Large intestine (tissue), 3 donors: Measurements from ENCODE around the gene SLC40A1. TPM values are rescaled to one million over a fixed set of nuclear protein-coding genes. Genes with fewer than 3 reads are reported as not detected.

Experiments
- DNase-seq, 2 donors: peaks; one replicate each; pipeline versions ENCODE4 v3.0.0 to v3.0.0-alpha.2; 2013
- H3K27ac ChIP-seq: one replicate; pipeline ENCODE4 v1.5.1; 2013; ENCODE audit warnings: low read length
- H3K27me3 ChIP-seq: 2 replicates; pipeline ENCODE4 v1.6.1; 2013; ENCODE audit warnings: low read length; ENCODE audit not compliant: control insufficient read depth, insufficient read depth
- H3K36me3 ChIP-seq: 2 replicates; pipeline ENCODE4 v1.6.1; 2013; ENCODE audit warnings: low read length; ENCODE audit not compliant: control insufficient read depth, insufficient read depth
- H3K4me1 ChIP-seq: one replicate; pipeline ENCODE4 v1.6.1; 2013; ENCODE audit warnings: low read length; ENCODE audit not compliant: control insufficient read depth, insufficient read depth
- H3K4me3 ChIP-seq: one replicate; pipeline ENCODE4 v1.5.1; 2013; ENCODE audit warnings: low read length
- H3K9me3 ChIP-seq: one replicate; pipeline ENCODE4 v1.6.1; 2013; ENCODE audit warnings: mild to moderate bottlenecking, low read depth, low read length, moderate library complexity; ENCODE audit not compliant: control insufficient read depth
- WGBS: methylation state at CpG from one replicate; pipeline ENCODE4 v1.1.5; 2013; ENCODE audit warnings: low lambda C conversion rate; ENCODE audit not compliant: insufficient coverage; 5-methylcytosine and 5-hydroxymethylcytosine counted together
- polyA plus RNA-seq: library from polyadenylated mRNA; unstranded; fragments of 120-200 nt; gene quantifications from one replicate; pipeline ENCODE4 v1.2.1, GENCODE V29; 2013

Gene SLC40A1
- polyA plus RNA-seq, 1 donor: 304 TPM

DNA sequence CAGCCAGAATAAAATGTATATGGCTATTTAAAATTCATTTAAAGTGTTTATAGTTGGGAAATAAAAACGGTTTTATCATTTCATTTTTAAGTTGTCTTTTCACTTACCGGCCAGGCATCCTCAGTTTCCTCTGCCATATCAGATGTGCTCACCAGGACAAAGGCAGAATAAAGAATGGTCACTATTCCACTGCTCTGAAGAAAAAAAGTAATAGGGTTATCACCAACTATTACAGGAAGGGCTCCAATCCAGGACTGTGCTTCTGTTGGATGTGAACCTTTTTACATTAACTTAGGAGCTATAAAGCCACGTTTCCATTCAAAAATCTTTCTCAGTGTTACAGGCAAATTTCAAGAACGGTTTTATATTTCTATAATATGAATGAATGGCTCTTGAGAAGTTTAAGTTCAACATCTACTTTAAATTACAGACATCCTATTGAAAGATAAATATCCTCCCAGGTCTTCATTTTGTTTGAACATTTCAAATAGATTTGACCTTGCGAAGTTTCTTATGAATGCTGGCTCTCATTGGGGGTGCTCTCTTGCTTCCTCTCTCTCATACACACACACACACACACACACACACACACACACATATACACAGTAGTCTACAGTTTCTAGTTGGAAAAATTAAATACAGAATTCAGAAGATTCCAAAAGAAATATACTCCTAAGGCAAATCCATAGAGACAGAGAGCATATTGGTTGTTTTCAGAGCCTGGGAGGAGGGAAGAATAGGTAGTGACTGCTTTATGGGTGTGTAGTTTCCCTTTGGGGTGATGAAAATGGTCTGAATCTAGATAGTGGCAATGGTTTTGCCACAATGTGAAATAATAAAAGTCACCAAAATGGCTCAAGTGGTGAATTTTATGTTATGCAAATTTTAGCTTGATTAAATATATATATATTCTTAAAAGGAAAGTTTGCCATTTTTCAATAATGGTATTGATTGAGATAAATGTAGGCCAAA lies 2.9 kb upstream of the SLC40A1 start:
- H3K4me1 ChIP-seq: peaks cover 24% of the 10 kb centered on the region
- H3K9me3 ChIP-seq: no peaks in the 10 kb centered on the region
- no peaks in the 10 kb centered on the region for H3K36me3 ChIP-seq
- H3K27ac ChIP-seq: peak overlapping the region; percentile 66
- WGBS: 100% methylated on average over 1 of the region's 5 CpGs
- DNase-seq: no peak
- H3K4me3 ChIP-seq: no peak overlapping the region
- H3K27me3 ChIP-seq: no peaks in the 10 kb centered on the region

DNA sequence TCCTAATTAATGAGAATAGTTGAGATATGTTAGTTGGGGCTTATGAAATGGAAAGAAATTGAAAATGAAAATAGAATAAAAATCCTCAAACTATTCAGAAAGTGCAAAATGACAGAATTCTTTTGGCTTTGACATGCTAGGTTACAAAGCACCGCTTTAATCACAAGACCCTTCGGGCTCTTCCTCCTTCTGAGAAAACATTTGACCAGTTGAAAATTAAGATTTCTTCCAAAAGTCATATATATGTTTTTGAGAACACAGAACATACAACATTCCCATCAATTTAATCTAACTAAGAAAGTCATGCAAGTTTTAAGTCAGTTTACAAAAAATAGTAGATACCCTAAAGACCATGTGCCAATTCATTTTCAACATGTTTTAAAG lies 2.2 kb upstream of the SLC40A1 start:
- no peak overlapping the region for H3K4me3 ChIP-seq
- no peak overlapping the region for H3K27ac ChIP-seq
- no peaks in the 10 kb centered on the region for H3K36me3 ChIP-seq
- DNase-seq: no peak
- H3K9me3 ChIP-seq: no peaks in the 10 kb centered on the region
- 60% methylated on average over 1 of the region's 2 CpGs for WGBS
- H3K4me1 ChIP-seq: peaks cover 24% of the 10 kb centered on the region
- no peaks in the 10 kb centered on the region for H3K27me3 ChIP-seq

DNA sequence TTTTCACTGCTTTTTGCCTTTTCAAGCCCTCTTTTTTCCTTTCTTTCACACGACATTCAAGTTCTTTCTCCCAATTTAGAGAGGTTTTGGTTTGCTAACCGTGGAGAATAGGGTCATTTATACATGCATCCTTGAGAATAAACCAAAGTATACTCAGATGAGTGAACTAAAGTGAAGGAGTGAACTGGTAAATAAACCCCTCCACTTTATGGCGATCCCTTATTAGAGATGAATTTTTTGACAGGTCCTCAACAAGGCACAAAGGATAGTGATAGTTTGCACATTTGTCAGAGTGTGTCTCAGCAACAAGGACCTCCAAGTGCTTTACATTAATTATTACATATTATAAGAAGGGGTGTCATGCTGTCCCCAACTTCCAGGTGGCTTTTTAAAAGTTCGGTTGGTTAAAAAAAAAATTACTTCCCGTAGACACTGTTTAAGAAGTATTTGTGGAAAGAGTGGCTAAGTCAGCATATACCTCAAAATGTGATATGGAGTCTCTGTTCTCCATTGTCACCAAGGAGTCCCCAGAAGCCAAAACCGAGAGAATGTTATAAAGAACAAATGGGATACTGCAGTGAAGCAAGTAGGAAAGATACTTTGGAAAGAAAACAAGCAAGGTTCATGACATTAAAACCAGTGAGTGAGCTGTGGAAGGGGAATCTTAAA lies 1.7 kb upstream of the SLC40A1 start:
- H3K36me3 ChIP-seq: peaks cover under 1% of the 10 kb centered on the region
- H3K9me3 ChIP-seq: no peaks in the 10 kb centered on the region
- no peak for DNase-seq
- H3K27me3 ChIP-seq: no peaks in the 10 kb centered on the region
- H3K4me3 ChIP-seq: no peak overlapping the region
- H3K27ac ChIP-seq: peak overlapping the region; percentile 96
- WGBS: 95% methylated on average over 2 of the region's 6 CpGs
- peaks cover 26% of the 10 kb centered on the region for H3K4me1 ChIP-seq

DNA sequence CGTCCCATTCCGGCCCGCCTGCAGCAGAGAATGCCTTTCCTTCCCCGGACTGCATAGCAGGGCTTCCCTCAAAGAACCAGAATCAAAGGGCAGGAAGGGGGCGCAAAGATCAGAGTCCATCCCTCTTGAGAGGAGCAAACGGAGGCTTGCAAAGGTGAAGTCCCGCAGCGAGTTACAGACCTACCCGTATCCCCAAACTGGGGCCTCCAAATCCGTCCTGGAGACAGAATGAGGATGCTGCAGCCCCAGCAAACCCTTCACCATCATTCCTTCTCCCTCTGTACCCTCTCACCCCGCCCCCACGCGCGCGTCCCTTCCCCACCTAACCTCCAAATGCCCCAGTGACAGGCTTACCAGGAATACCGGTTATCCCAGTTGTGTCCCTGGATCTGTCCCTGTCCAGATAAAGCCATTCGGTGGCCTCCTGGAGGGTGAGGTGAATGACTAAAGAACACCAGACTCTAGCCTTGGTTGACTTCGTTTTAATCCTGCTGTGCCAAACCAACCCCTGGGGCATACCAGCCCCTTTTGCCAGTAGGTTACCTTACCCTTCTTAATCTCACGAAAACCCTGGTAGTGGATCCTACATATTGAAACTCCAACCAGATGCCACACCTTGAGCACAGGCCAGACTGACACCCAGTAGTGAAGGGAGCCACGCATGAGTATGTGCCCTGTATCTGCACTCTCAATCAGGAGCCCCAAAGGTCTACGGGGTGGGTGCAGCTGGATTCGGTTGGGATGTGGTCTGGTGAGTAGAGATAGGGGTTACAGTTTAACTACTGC lies 961 bp upstream of the SLC40A1 start:
- H3K36me3 ChIP-seq: peaks cover 4% of the 10 kb centered on the region
- no peaks in the 10 kb centered on the region for H3K9me3 ChIP-seq
- WGBS: 18% methylated on average over 2 of the region's 22 CpGs
- H3K4me1 ChIP-seq: peaks cover 32% of the 10 kb centered on the region
- peak overlapping the region; percentile 96 for H3K27ac ChIP-seq
- no peaks in the 10 kb centered on the region for H3K27me3 ChIP-seq
- peak overlapping the region; percentile 74 for H3K4me3 ChIP-seq
- peak; percentile 56 to 86 for DNase-seq

DNA sequence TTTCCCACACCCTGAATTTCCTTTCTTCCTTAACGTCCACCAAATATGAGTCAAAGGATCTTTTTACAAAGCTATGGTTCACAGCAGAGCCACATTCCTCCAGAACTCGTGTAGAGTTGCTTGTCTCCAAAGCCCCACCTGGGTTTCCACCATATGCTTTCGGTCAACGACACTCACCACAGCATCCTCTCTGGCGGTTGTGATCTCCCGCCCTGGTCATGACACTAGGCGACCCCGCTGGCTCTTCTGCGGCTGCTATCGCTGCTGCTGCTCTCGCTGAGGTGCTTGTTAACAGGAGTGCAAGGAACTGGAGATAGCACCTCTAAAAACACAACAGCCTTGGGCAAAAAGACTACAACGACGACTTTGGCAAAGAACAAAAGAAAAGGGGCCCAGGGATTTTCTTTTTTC lies 340 bp downstream of the SLC40A1 start:
- H3K9me3 ChIP-seq: no peaks in the 10 kb centered on the region
- peaks cover 35% of the 10 kb centered on the region for H3K4me1 ChIP-seq
- H3K27ac ChIP-seq: peak overlapping the region; percentile 96
- H3K36me3 ChIP-seq: peaks cover 9% of the 10 kb centered on the region
- 0% methylated on average over 2 of the region's 13 CpGs for WGBS
- peak overlapping the region; percentile 84 for H3K4me3 ChIP-seq
- DNase-seq: no peak
- no peaks in the 10 kb centered on the region for H3K27me3 ChIP-seq

DNA sequence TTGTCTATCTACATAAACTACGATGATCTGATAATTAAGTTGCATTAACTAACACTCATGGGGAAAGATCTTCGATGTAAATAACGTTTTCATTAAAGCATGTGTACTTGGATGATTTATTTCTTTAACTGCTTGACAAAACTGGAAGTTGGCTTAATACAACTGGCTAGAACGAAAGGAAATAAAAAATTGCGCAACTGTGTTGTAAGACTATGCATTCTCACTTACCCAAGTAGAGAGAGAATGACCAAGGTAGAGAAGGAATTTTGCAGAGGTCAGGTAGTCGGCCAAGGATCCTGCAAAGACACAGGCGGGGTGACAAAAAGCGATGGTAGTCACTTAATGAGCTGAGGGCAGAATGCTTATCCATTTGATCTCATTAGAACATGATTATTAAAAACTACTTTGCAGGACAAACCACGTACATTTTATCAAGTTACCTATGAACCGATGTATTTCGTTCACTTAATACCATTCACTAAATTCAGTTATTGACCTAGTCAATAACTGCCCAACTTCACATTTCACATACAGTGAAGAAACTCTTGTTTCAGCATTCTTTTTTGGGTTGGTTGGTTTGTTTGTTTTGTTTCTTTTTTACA lies 900 bp downstream of the SLC40A1 start:
- Histone ChIP-seq H3K27ac (peak overlapping the region; percentile 96), H3K4me3 (peak overlapping the region; percentile 84), H3K27me3 (no peaks in the 10 kb centered on the region), H3K36me3 (peaks cover 14% of the 10 kb centered on the region), H3K9me3 (no peaks in the 10 kb centered on the region), H3K4me1 (peaks cover 40% of the 10 kb centered on the region)
- peak; percentile 66 to 82 for DNase-seq
- 52% methylated on average over 3 of the region's 11 CpGs for WGBS

DNA sequence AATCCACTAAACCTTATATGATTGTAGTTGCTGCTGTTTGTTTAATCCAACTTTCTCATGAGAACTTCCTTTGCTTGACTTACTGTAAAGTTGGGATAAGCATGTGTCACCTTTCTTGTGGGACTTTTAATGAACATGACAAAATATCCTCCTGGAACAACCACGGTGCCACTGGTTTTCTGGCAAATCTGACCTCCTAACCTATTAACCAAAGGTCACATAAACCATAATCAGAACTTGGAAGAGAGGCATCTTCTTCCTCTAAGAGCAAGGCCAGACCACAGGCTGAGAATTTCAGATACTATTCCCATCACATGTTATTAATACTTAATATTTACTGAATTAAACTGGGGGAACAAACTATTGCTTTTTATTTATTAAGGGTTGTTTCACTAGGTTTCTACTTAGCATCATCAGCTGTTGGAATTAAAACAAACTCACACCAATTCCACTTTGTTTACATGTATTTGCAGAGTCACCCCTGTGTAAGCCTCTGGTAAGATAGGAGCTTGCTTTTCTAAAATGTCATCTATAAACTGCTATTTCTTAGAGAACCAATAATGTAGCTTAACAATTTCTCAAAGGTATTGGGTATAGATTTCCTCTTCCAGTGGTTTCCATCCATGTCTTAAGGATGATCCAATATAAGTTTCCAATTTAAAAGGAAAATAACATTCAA lies 2.2 kb downstream of the SLC40A1 start:
- H3K4me1 ChIP-seq: peaks cover 43% of the 10 kb centered on the region
- peaks cover 23% of the 10 kb centered on the region for H3K36me3 ChIP-seq
- peak overlapping the region; percentile 84 for H3K4me3 ChIP-seq
- H3K27me3 ChIP-seq: no peaks in the 10 kb centered on the region
- H3K9me3 ChIP-seq: no peaks in the 10 kb centered on the region
- 0% methylated on average over 1 of the region's 1 CpG for WGBS
- no peak for DNase-seq
- H3K27ac ChIP-seq: peak overlapping the region; percentile 96

DNA sequence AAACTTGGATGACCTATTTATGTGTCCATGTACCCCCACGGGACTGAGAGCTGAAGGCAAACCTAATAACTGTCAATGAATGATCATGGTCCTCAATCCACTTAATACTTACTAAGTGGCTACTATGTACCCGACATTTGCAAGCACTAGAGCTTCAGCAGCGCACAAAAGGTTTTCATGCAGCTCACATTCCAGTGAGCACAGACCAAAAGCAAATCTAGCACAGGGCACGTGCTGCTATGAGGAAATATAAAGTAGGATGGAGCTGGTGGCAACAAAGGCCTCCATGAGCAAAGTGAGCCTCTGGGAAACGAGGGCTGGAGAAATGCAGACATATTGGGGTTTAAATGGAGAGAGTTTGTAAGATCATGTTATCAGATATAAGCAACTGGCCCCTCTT lies 3.5 kb downstream of the SLC40A1 start:
- peaks cover 42% of the 10 kb centered on the region for H3K4me1 ChIP-seq
- H3K9me3 ChIP-seq: no peaks in the 10 kb centered on the region
- peaks cover 32% of the 10 kb centered on the region for H3K36me3 ChIP-seq
- H3K4me3 ChIP-seq: peak overlapping the region; percentile 84
- peak overlapping the region; percentile 50 for H3K27ac ChIP-seq
- DNase-seq: no peak
- no peaks in the 10 kb centered on the region for H3K27me3 ChIP-seq
- WGBS: 100% methylated on average over 1 of the region's 5 CpGs

DNA sequence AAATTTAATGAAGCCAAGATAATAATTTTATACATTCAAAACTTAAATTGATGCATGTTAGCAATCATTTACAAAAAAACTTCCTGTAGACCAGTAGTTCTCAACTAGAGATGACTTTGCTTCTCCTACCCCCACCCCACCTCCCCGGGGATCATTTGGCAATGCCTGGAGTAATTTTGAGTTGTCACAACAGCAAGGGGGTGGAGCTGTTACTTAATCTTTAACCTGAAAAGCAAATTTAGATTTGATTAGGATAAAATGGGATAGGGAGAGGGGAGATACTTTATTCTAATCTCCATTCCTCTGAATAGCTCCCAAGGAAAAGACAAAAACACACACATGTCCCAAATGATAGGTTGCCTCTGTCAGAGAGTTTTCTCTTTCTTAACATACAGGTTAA lies 4.2 kb downstream of the SLC40A1 start:
- Histone ChIP-seq H3K4me1 (peaks cover 35% of the 10 kb centered on the region), H3K27ac (peak overlapping the region; percentile 50), H3K9me3 (no peaks in the 10 kb centered on the region), H3K4me3 (no peak overlapping the region), H3K27me3 (no peaks in the 10 kb centered on the region), H3K36me3 (peaks cover 36% of the 10 kb centered on the region)
- WGBS: no CpG with 5 or more reads among the region's 1 CpG
- DNase-seq: no peak
